ENCODE results near the gene CDC27. TPM values are rescaled to one million over a fixed set of nuclear protein-coding genes. Genes with fewer than 3 reads are reported as not detected.
"Not testable (repeated sequence)": the region's sequence is repeated elsewhere in the genome, so short reads cannot be mapped to it uniquely, and the experiment has no call there.

Gene CDC27
- total RNA-seq, 1 donor from 2014 or later = 137 TPM

DNA sequence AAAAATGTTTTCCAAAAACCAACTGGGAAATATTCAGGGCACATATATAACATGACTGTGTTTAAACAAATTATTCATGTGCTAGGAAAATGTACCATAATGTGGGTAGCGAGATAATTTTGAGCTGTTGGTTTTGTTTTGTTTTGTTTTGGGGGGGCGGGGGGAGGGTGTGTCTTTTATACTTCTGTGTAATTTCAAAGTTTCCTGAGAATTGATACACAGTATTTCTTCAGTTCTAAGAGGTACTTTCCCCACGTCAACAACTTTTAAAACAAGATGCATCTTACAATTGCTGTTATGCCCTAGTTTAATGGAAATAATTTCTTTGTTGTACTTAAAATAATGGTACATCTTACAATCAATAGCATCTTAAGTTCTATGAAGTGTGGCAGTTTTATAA lies 110.3 kb downstream of the CDC27 start:
- Mint-ChIP-seq H3K27me3 (ENCODE audit: low read depth, unreplicated experiment) (no peaks in the 10 kb centered on the region), H3K36me3 (ENCODE audit: low read depth, unreplicated experiment) (peaks cover 5% of the 10 kb centered on the region), H3K4me3 (ENCODE audit: unreplicated experiment) (no peak overlapping the region), H3K9me3 (ENCODE audit: unreplicated experiment) (no peaks in the 10 kb centered on the region), H3K27ac (ENCODE audit: unreplicated experiment) (no peak overlapping the region), H3K4me1 (ENCODE audit: low read depth, unreplicated experiment) (peaks cover 2% of the 10 kb centered on the region)
- H2AFZ ChIP-seq (ENCODE audit: low read depth, low read length) = no peak overlapping the region
- no peak overlapping the region for H3K4me2 ChIP-seq (ENCODE audit: low read length)
- TF ChIP-seq EZH2 (IDR thresholded peaks at IDR 0.05; ENCODE audit: insufficient read depth, low read length) = no peak
- TF ChIP-seq, protein P1, sequence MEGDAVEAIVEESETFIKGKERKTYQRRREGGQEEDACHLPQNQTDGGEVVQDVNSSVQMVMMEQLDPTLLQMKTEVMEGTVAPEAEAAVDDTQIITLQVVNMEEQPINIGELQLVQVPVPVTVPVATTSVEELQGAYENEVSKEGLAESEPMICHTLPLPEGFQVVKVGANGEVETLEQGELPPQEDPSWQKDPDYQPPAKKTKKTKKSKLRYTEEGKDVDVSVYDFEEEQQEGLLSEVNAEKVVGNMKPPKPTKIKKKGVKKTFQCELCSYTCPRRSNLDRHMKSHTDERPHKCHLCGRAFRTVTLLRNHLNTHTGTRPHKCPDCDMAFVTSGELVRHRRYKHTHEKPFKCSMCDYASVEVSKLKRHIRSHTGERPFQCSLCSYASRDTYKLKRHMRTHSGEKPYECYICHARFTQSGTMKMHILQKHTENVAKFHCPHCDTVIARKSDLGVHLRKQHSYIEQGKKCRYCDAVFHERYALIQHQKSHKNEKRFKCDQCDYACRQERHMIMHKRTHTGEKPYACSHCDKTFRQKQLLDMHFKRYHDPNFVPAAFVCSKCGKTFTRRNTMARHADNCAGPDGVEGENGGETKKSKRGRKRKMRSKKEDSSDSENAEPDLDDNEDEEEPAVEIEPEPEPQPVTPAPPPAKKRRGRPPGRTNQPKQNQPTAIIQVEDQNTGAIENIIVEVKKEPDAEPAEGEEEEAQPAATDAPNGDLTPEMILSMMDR (IDR thresholded peaks at IDR 0.05; ENCODE audit: insufficient read depth, low read depth, low read length) = no peak
- DNase-seq (ENCODE audit: low read depth) (no peak), FAIRE-seq (no peak)
- H3K9ac ChIP-seq (ENCODE audit: low read length) = no peak overlapping the region
- peaks cover 3% of the 10 kb centered on the region for H3K79me2 ChIP-seq (ENCODE audit: insufficient read depth, low read length)
- H3K36me3 ChIP-seq (ENCODE audit: insufficient read depth, low read length) = no peaks in the 10 kb centered on the region
- H3K4me3 ChIP-seq (ENCODE audit: insufficient read depth, low read depth, low read length) = no peak overlapping the region
- no peaks in the 10 kb centered on the region for H3K4me1 ChIP-seq (ENCODE audit: insufficient read depth, low read length)
- no peaks in the 10 kb centered on the region for H3K9me3 ChIP-seq (ENCODE audit: insufficient read depth, low read depth, low read length)
- H3K27me3 ChIP-seq (ENCODE audit: insufficient read depth, low read length) = no peaks in the 10 kb centered on the region
- no peaks in the 10 kb centered on the region for H4K20me1 ChIP-seq (ENCODE audit: insufficient read depth, low read length)
- no peak overlapping the region for H3K27ac ChIP-seq (ENCODE audit: low read depth, low read length)

DNA sequence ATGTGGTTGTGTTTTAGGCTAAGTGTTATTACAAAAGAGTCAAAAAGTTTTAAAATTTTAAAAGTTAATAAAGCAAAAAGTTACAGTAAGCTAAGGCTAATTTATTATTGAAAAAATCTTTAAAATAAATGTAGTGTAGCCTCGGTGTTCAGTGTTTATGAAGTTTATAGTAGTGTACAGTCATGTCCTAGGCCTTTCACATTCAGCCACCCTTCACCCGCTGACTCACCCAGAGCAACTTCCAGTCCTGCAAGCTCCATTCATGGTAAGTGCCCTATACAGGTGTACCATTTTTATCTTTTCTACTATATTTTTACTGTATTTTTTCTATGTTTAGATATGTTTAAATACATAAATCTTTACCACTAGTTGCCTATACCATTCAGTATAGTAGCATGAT lies 111.5 kb downstream of the CDC27 start:
- no peak overlapping the region for H3K27ac ChIP-seq (ENCODE audit: low read depth, low read length)
- H3K9ac ChIP-seq (ENCODE audit: low read length) = no peak overlapping the region
- no peaks in the 10 kb centered on the region for H3K27me3 Mint-ChIP-seq (ENCODE audit: low read depth, unreplicated experiment)
- H2AFZ ChIP-seq (ENCODE audit: low read depth, low read length) = no peak overlapping the region
- H3K4me2 ChIP-seq (ENCODE audit: low read length) = no peak overlapping the region
- H4K20me1 ChIP-seq (ENCODE audit: insufficient read depth, low read length) = no peaks in the 10 kb centered on the region
- H3K36me3 ChIP-seq (ENCODE audit: insufficient read depth, low read length) = no peaks in the 10 kb centered on the region
- no peaks in the 10 kb centered on the region for H3K4me1 ChIP-seq (ENCODE audit: insufficient read depth, low read length)
- no peaks in the 10 kb centered on the region for H3K9me3 Mint-ChIP-seq (ENCODE audit: unreplicated experiment)
- peak; percentile 32 for DNase-seq (ENCODE audit: low read depth)
- no peak for FAIRE-seq
- H3K4me1 Mint-ChIP-seq (ENCODE audit: low read depth, unreplicated experiment) = peaks cover 8% of the 10 kb centered on the region
- H3K27ac Mint-ChIP-seq (ENCODE audit: unreplicated experiment) = no peak overlapping the region
- H3K36me3 Mint-ChIP-seq (ENCODE audit: low read depth, unreplicated experiment) = peaks cover 9% of the 10 kb centered on the region
- no peaks in the 10 kb centered on the region for H3K27me3 ChIP-seq (ENCODE audit: insufficient read depth, low read length)
- no peak overlapping the region for H3K4me3 ChIP-seq (ENCODE audit: insufficient read depth, low read depth, low read length)
- H3K4me3 Mint-ChIP-seq (ENCODE audit: unreplicated experiment) = no peak overlapping the region
- no peaks in the 10 kb centered on the region for H3K9me3 ChIP-seq (ENCODE audit: insufficient read depth, low read depth, low read length)
- peaks cover 3% of the 10 kb centered on the region for H3K79me2 ChIP-seq (ENCODE audit: insufficient read depth, low read length)
- TF ChIP-seq, protein P1 (IDR thresholded peaks at IDR 0.05; ENCODE audit: insufficient read depth, low read depth, low read length) = no peak
- TF ChIP-seq EZH2 (IDR thresholded peaks at IDR 0.05; ENCODE audit: insufficient read depth, low read length) = no peak

DNA sequence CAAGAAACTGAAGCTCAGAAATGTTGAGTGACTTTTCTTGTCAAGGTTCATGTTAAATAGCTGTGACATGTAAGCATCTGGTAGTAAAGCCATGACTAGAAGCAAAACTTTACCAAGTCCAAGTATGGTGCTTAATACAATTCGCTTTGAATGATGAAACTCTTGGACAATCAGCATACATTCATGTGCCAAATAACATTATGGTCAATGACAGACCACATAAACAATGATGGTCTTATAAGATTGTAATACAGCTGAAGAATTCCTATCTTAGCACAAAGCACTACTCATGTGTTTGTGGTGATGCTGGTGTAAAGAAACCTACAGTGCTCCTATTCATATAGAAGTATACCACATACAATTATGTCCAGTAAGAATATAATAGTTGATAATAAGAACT lies 112.9 kb downstream of the CDC27 start:
- Histone ChIP-seq H3K79me2 (ENCODE audit: insufficient read depth, low read length) (peaks cover 3% of the 10 kb centered on the region), H3K4me3 (ENCODE audit: insufficient read depth, low read depth, low read length) (no peak overlapping the region), H3K4me2 (ENCODE audit: low read length) (no peak overlapping the region), H3K27me3 (ENCODE audit: insufficient read depth, low read length) (no peaks in the 10 kb centered on the region), H3K9ac (ENCODE audit: low read length) (no peak overlapping the region), H3K9me3 (ENCODE audit: insufficient read depth, low read depth, low read length) (no peaks in the 10 kb centered on the region), H3K4me1 (ENCODE audit: insufficient read depth, low read length) (no peaks in the 10 kb centered on the region), H3K27ac (ENCODE audit: low read depth, low read length) (no peak overlapping the region), H4K20me1 (ENCODE audit: insufficient read depth, low read length) (no peaks in the 10 kb centered on the region), H3K36me3 (ENCODE audit: insufficient read depth, low read length) (no peaks in the 10 kb centered on the region), H2AFZ (ENCODE audit: low read depth, low read length) (no peak overlapping the region)
- DNase-seq (ENCODE audit: low read depth) (peak; percentile 19), FAIRE-seq (no peak)
- Mint-ChIP-seq H3K27ac (ENCODE audit: unreplicated experiment) (no peak overlapping the region), H3K27me3 (ENCODE audit: low read depth, unreplicated experiment) (no peaks in the 10 kb centered on the region), H3K4me3 (ENCODE audit: unreplicated experiment) (no peak overlapping the region), H3K36me3 (ENCODE audit: low read depth, unreplicated experiment) (peaks cover 12% of the 10 kb centered on the region), H3K4me1 (ENCODE audit: low read depth, unreplicated experiment) (peaks cover 8% of the 10 kb centered on the region), H3K9me3 (ENCODE audit: unreplicated experiment) (no peaks in the 10 kb centered on the region)
- TF ChIP-seq EZH2 (IDR thresholded peaks at IDR 0.05; ENCODE audit: insufficient read depth, low read length) = no peak
- TF ChIP-seq, protein P1 (IDR thresholded peaks at IDR 0.05; ENCODE audit: insufficient read depth, low read depth, low read length) = no peak

DNA sequence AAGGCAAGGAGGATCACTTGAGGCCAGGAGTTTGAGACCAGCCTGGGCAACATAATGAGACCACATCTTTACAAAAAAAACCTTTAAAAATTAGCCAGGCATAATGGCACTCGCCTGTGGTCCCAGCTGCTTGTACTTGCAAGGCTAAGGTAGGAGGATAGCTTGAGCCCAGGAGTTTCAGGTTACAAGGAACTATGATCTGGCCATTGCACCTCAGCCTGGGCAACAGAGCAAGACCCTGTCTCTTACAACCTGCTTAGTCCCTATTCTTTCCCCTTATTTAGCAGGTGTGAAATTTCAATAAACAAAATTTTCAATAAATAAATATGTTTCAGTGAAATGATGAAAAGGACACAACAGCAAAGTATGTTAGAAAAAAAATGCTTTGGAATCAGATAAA lies 114.7 kb downstream of the CDC27 start:
- not testable (repeated sequence) for H4K20me1 ChIP-seq (ENCODE audit: insufficient read depth, low read length); H3K79me2 ChIP-seq (ENCODE audit: insufficient read depth, low read length); H3K4me1 ChIP-seq (ENCODE audit: insufficient read depth, low read length); H3K4me3 Mint-ChIP-seq (ENCODE audit: unreplicated experiment); H3K27ac Mint-ChIP-seq (ENCODE audit: unreplicated experiment); H3K9me3 Mint-ChIP-seq (ENCODE audit: unreplicated experiment); FAIRE-seq; H3K27ac ChIP-seq (ENCODE audit: low read depth, low read length); H3K4me3 ChIP-seq (ENCODE audit: insufficient read depth, low read depth, low read length); H3K36me3 ChIP-seq (ENCODE audit: insufficient read depth, low read length); H3K9ac ChIP-seq (ENCODE audit: low read length); H2AFZ ChIP-seq (ENCODE audit: low read depth, low read length); H3K27me3 Mint-ChIP-seq (ENCODE audit: low read depth, unreplicated experiment); H3K27me3 ChIP-seq (ENCODE audit: insufficient read depth, low read length); H3K36me3 Mint-ChIP-seq (ENCODE audit: low read depth, unreplicated experiment); H3K9me3 ChIP-seq (ENCODE audit: insufficient read depth, low read depth, low read length); H3K4me2 ChIP-seq (ENCODE audit: low read length); DNase-seq (ENCODE audit: low read depth)
- peaks cover 14% of the 10 kb centered on the region for H3K4me1 Mint-ChIP-seq (ENCODE audit: low read depth, unreplicated experiment)
